ENCODE data around the gene MLX.

MLX gene

GRCh38 chr17:42526031-42526444 is 40.9 kb upstream of the MLX start:
- H2AK5ac ChIP-seq (ENCODE audit: low read length) = no peak overlapping the region
- H4K8ac ChIP-seq (ENCODE audit: low read depth, low read length) = no peak overlapping the region
- no CpG with 5 or more reads among the region's 6 CpGs for WGBS (ENCODE audit: extremely low coverage, insufficient coverage, low lambda C conversion rate)
- DNase-seq = no peak
- H3K4me2 ChIP-seq (ENCODE audit: low read length) = no peak overlapping the region
- H3K4ac ChIP-seq (ENCODE audit: low read depth, low read length) = no peak overlapping the region
- peaks cover 2% of the 10 kb centered on the region for H3K4me1 ChIP-seq (ENCODE audit: control insufficient read depth, low read depth, low read length)
- H3K36me3 ChIP-seq (ENCODE audit: control insufficient read depth, insufficient read depth, low read length) = peaks cover 2% of the 10 kb centered on the region
- H3K56ac ChIP-seq (ENCODE audit: low read length) = no peak overlapping the region
- no peak overlapping the region for H4K5ac ChIP-seq (ENCODE audit: low read length)
- H3K18ac ChIP-seq (ENCODE audit: low read length) = no peak overlapping the region
- no peak overlapping the region for H2BK5ac ChIP-seq (ENCODE audit: low read length)
- no peak overlapping the region for H2BK15ac ChIP-seq (replicated peaks; ENCODE audit: low read depth)
- H2BK120ac ChIP-seq (ENCODE audit: low read depth, low read length) = no peak overlapping the region
- no peak overlapping the region for H3K4me3 ChIP-seq (ENCODE audit: low read length)
- no peak overlapping the region for H3K23ac ChIP-seq (ENCODE audit: low read length)
- H3K79me1 ChIP-seq (ENCODE audit: low read length) = no peaks in the 10 kb centered on the region
- no peak overlapping the region for H3K9ac ChIP-seq (ENCODE audit: low read length)
- H3K79me2 ChIP-seq (ENCODE audit: control insufficient read depth, insufficient read depth, low read length) = no peaks in the 10 kb centered on the region
- no peak overlapping the region for H3K27ac ChIP-seq (ENCODE audit: low read depth, low read length)
- H3K27me3 ChIP-seq (ENCODE audit: insufficient read depth, low read length, poor library complexity) = no peaks in the 10 kb centered on the region

DNA sequence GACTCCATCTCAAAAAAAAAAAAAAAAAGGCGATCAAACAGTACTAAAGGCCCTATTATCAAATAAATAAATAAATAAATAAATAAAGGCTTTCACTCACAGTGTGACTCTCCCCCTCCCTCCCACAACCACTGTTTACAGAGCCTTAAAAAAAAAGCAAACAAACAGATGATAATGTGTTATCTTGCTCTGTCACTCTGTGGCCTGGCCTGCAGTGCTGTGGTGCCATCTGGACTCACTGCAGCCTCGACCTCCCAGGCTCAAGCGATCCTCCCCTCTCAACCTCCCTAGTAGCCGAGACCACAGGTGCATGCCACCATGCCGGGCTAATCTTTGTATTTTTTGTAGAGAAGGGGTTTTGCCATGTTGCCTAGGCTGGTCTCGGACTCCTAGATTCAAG is 39.0 kb upstream of the MLX start:
- no peak overlapping the region for H4K5ac ChIP-seq (ENCODE audit: low read length)
- H3K4ac ChIP-seq (ENCODE audit: low read depth, low read length) = no peak overlapping the region
- H3K79me2 ChIP-seq (ENCODE audit: control insufficient read depth, insufficient read depth, low read length) = no peaks in the 10 kb centered on the region
- no peak overlapping the region for H4K8ac ChIP-seq (ENCODE audit: low read depth, low read length)
- no peak overlapping the region for H2BK120ac ChIP-seq (ENCODE audit: low read depth, low read length)
- no peaks in the 10 kb centered on the region for H3K79me1 ChIP-seq (ENCODE audit: low read length)
- H3K4me2 ChIP-seq (ENCODE audit: low read length) = no peak overlapping the region
- WGBS (ENCODE audit: extremely low coverage, insufficient coverage, low lambda C conversion rate) = no CpG with 5 or more reads among the region's 6 CpGs
- no peak overlapping the region for H3K4me3 ChIP-seq (ENCODE audit: low read length)
- no peak overlapping the region for H3K27ac ChIP-seq (ENCODE audit: low read depth, low read length)
- no peak overlapping the region for H2BK5ac ChIP-seq (ENCODE audit: low read length)
- no peak for DNase-seq
- H2BK15ac ChIP-seq (replicated peaks; ENCODE audit: low read depth) = no peak overlapping the region
- peaks cover 2% of the 10 kb centered on the region for H3K4me1 ChIP-seq (ENCODE audit: control insufficient read depth, low read depth, low read length)
- H2AK5ac ChIP-seq (ENCODE audit: low read length) = no peak overlapping the region
- H3K56ac ChIP-seq (ENCODE audit: low read length) = no peak overlapping the region
- no peak overlapping the region for H3K23ac ChIP-seq (ENCODE audit: low read length)
- H3K18ac ChIP-seq (ENCODE audit: low read length) = no peak overlapping the region
- no peaks in the 10 kb centered on the region for H3K27me3 ChIP-seq (ENCODE audit: insufficient read depth, low read length, poor library complexity)
- no peaks in the 10 kb centered on the region for H3K36me3 ChIP-seq (ENCODE audit: control insufficient read depth, insufficient read depth, low read length)
- no peak overlapping the region for H3K9ac ChIP-seq (ENCODE audit: low read length)

DNA sequence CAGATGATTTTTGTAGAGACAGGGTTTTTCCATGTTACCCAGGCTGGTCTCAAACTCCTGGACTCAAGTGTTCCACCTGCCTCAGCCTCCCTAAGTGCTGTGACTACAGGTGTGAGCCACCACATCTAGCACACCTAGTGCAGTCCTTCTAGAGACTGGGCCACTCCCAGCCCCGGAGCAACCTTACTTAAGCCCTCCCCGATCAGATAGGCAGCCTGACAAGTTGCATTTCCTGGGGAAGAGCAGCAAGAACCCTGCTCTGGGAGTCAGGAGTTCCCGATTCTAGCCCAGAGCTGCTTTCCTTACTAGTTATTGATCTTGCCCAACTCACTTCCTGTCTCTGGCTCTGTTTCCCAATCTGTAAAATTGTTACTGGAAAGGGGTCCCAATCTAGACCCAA is 37.8 kb upstream of the MLX start:
- no CpG with 5 or more reads among the region's 3 CpGs for whole genome bisulfite sequencing (ENCODE audit: extremely low coverage, insufficient coverage, low lambda C conversion rate)

DNA sequence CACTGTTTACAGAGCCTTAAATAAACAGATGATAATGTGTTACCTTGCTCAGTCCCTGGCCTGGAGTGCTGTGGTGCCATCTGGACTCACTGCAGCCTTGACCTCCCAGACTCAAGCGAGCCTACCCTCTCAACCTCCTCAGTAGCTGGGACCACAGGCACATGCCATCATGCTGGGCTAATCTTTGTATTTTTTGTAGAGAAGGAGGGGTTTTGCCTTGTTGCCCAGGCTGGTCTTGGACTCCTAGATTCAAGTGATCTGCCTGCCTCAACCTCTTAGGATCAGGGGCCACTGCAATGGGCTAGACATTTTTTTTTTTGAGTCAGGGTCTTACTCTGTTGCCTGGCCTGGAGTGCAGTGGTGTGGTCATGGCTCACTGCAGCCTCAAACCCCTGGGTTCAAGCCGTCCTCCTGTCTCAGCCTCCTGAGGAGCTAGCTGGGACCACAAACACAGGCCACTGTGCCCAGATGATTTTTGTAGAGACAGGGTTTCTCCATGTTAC is 35.9 kb upstream of the MLX start:
- H3K79me1 ChIP-seq (ENCODE audit: low read length) = no peaks in the 10 kb centered on the region
- no peak for DNase-seq
- H3K36me3 ChIP-seq (ENCODE audit: control insufficient read depth, insufficient read depth, low read length) = no peaks in the 10 kb centered on the region
- peak overlapping the region; percentile 39 for H3K27ac ChIP-seq (ENCODE audit: low read depth, low read length)
- no peak overlapping the region for H4K8ac ChIP-seq (ENCODE audit: low read depth, low read length)
- no peaks in the 10 kb centered on the region for H3K27me3 ChIP-seq (ENCODE audit: insufficient read depth, low read length, poor library complexity)
- peak overlapping the region; percentile 60 for H3K56ac ChIP-seq (ENCODE audit: low read length)
- no peak overlapping the region for H2BK15ac ChIP-seq (replicated peaks; ENCODE audit: low read depth)
- H4K5ac ChIP-seq (ENCODE audit: low read length) = no peak overlapping the region
- H3K18ac ChIP-seq (ENCODE audit: low read length) = no peak overlapping the region
- H3K4me1 ChIP-seq (ENCODE audit: control insufficient read depth, low read depth, low read length) = peaks cover 5% of the 10 kb centered on the region
- WGBS (ENCODE audit: extremely low coverage, insufficient coverage, low lambda C conversion rate) = no CpG with 5 or more reads among the region's 2 CpGs
- H3K4ac ChIP-seq (ENCODE audit: low read depth, low read length) = no peak overlapping the region
- peak overlapping the region; percentile 2 for H2BK5ac ChIP-seq (ENCODE audit: low read length)
- H2AK5ac ChIP-seq (ENCODE audit: low read length) = no peak overlapping the region
- H3K4me2 ChIP-seq (ENCODE audit: low read length) = no peak overlapping the region
- H3K23ac ChIP-seq (ENCODE audit: low read length) = no peak overlapping the region
- H3K9ac ChIP-seq (ENCODE audit: low read length) = no peak overlapping the region
- no peaks in the 10 kb centered on the region for H3K79me2 ChIP-seq (ENCODE audit: control insufficient read depth, insufficient read depth, low read length)
- H2BK120ac ChIP-seq (ENCODE audit: low read depth, low read length) = no peak overlapping the region
- no peak overlapping the region for H3K4me3 ChIP-seq (ENCODE audit: low read length)

More for the DNA sequence above, 37.8 kb upstream of the MLX start:
- Histone ChIP-seq H2BK120ac (ENCODE audit: low read depth, low read length) (no peak overlapping the region), H4K8ac (ENCODE audit: low read depth, low read length) (no peak overlapping the region), H3K4me2 (ENCODE audit: low read length) (no peak overlapping the region), H2BK5ac (ENCODE audit: low read length) (no peak overlapping the region), H3K56ac (ENCODE audit: low read length) (no peak overlapping the region), H3K4me3 (ENCODE audit: low read length) (no peak overlapping the region), H2AK5ac (ENCODE audit: low read length) (no peak overlapping the region), H3K23ac (ENCODE audit: low read length) (no peak overlapping the region), H3K9ac (ENCODE audit: low read length) (no peak overlapping the region), H3K79me1 (ENCODE audit: low read length) (no peaks in the 10 kb centered on the region), H3K27me3 (ENCODE audit: insufficient read depth, low read length, poor library complexity) (no peaks in the 10 kb centered on the region), H4K5ac (ENCODE audit: low read length) (no peak overlapping the region), H3K27ac (ENCODE audit: low read depth, low read length) (no peak overlapping the region), H3K4me1 (ENCODE audit: control insufficient read depth, low read depth, low read length) (peaks cover 2% of the 10 kb centered on the region), H3K36me3 (ENCODE audit: control insufficient read depth, insufficient read depth, low read length) (no peaks in the 10 kb centered on the region), H3K18ac (ENCODE audit: low read length) (no peak overlapping the region), H3K4ac (ENCODE audit: low read depth, low read length) (no peak overlapping the region), H3K79me2 (ENCODE audit: control insufficient read depth, insufficient read depth, low read length) (no peaks in the 10 kb centered on the region), H2BK15ac (replicated peaks; ENCODE audit: low read depth) (no peak overlapping the region)
- peak; percentile 58 for DNase-seq

- Histone ChIP-seq H3K4me2 (ENCODE audit: low read length) (peak overlapping the region; percentile 70), H3K27ac (ENCODE audit: low read depth, low read length) (peak overlapping the region; percentile 87), H3K4me3 (ENCODE audit: low read length) (no peak overlapping the region), H3K18ac (ENCODE audit: low read length) (peak overlapping the region; percentile 77), H3K79me1 (ENCODE audit: low read length) (no peaks in the 10 kb centered on the region), H3K56ac (ENCODE audit: low read length) (peak overlapping the region; percentile 84), H2BK15ac (replicated peaks; ENCODE audit: low read depth) (no peak overlapping the region), H4K5ac (ENCODE audit: low read length) (no peak overlapping the region), H3K27me3 (ENCODE audit: insufficient read depth, low read length, poor library complexity) (no peaks in the 10 kb centered on the region), H3K23ac (ENCODE audit: low read length) (no peak overlapping the region), H3K79me2 (ENCODE audit: control insufficient read depth, insufficient read depth, low read length) (no peaks in the 10 kb centered on the region), H4K8ac (ENCODE audit: low read depth, low read length) (no peak overlapping the region), H2BK5ac (ENCODE audit: low read length) (peak overlapping the region; percentile 2), H2BK120ac (ENCODE audit: low read depth, low read length) (no peak overlapping the region), H3K4ac (ENCODE audit: low read depth, low read length) (peak overlapping the region; percentile 39), H3K36me3 (ENCODE audit: control insufficient read depth, insufficient read depth, low read length) (no peaks in the 10 kb centered on the region), H3K4me1 (ENCODE audit: control insufficient read depth, low read depth, low read length) (peaks cover 5% of the 10 kb centered on the region), H3K9ac (ENCODE audit: low read length) (peak overlapping the region; percentile 62), H2AK5ac (ENCODE audit: low read length) (no peak overlapping the region)
- peak; percentile 93 for DNase-seq
- WGBS (ENCODE audit: extremely low coverage, insufficient coverage, low lambda C conversion rate) = no CpG with 5 or more reads among the region's 60 CpGs
These were observed 35.2 kb upstream of the MLX start for GRCh38 chr17:42531455-42532354.
